Esophagus (tissue), 2 donors: ENCODE results near the gene SART3. TPM values are rescaled to one million over a fixed set of nuclear protein-coding genes. Genes with fewer than 3 reads are reported as not detected.
"Not testable (repeated sequence)": the region's sequence is repeated elsewhere in the genome, so short reads cannot be mapped to it uniquely, and the experiment has no call there.

Source experiments
- H3K27ac ChIP-seq, 2 donors: one replicate each; pipeline ENCODE4 v1.5.1; 2013; ENCODE audit warnings: low read depth in 2 of 2, mild to moderate bottlenecking in 2 of 2, inconsistent platforms in 1 of 2, low read length in 1 of 2, moderate library complexity in 1 of 2
- H3K27me3 ChIP-seq, 2 donors: one replicate each; pipeline ENCODE4 v1.6.1; 2013; ENCODE audit warnings: low read length in 2 of 2, control low read depth in 1 of 2, mild to moderate bottlenecking in 1 of 2; ENCODE audit not compliant: insufficient read depth in 2 of 2, control insufficient read depth in 1 of 2
- H3K36me3 ChIP-seq, 2 donors: one replicate each; pipeline ENCODE4 v1.6.1; 2013; ENCODE audit warnings: low read length in 1 of 2; ENCODE audit not compliant: control insufficient read depth in 2 of 2, insufficient read depth in 2 of 2
- H3K4me1 ChIP-seq, 2 donors: one replicate each; pipeline ENCODE4 v1.6.1; 2013; ENCODE audit warnings: low read length in 1 of 2; ENCODE audit not compliant: control insufficient read depth in 2 of 2, insufficient read depth in 2 of 2
- H3K4me3 ChIP-seq, 2 donors: one replicate each; pipeline ENCODE4 v1.5.1; 2013; ENCODE audit warnings: low read length in 2 of 2, mild to moderate bottlenecking in 2 of 2, low read depth in 1 of 2, moderate library complexity in 1 of 2
- H3K9me3 ChIP-seq, 2 donors: one replicate each; pipeline ENCODE4 v1.6.1; 2013; ENCODE audit warnings: mild to moderate bottlenecking in 2 of 2, low read depth in 1 of 2, low read length in 1 of 2, moderate library complexity in 1 of 2; ENCODE audit not compliant: control insufficient read depth in 2 of 2, insufficient read depth in 1 of 2
- WGBS, 2 donors: extraction: QIAGEN DNeasy Blood & Tissue Kit; methylation state at CpG; one replicate each; pipeline ENCODE4 v1.1.7; 2013; 5-methylcytosine and 5-hydroxymethylcytosine counted together
- polyA plus RNA-seq, 2 donors: library from polyadenylated mRNA; stranded (reverse); fragments of 200-250 nt; gene quantifications; one replicate each; pipeline ENCODE4 v1.2.3, GENCODE V29; 2013
- donor health status: healthy with polysubstance abuse.
- donor health status: Bipolar disorder and iron deficiency.

Gene SART3
- polyA plus RNA-seq, 2 donors: 10.8 to 16.0 TPM

- H3K4me1 ChIP-seq, H3K9me3 ChIP-seq, H3K36me3 ChIP-seq, H3K27me3 ChIP-seq, H3K4me3 ChIP-seq, H3K27ac ChIP-seq: not testable (repeated sequence)
- 86 to 91% methylated on average over 9 of the region's 9 CpGs for WGBS, 2 donors
Observed at GRCh38 chr12:108555383-108555782, 5.6 kb downstream of the SART3 start.

GRCh38 chr12:108553799-108554198, 7.2 kb downstream of the SART3 start:
- Histone ChIP-seq H3K9me3 (no peaks in the 10 kb centered on the region), H3K27ac (no peak overlapping the region), H3K27me3 (no peaks in the 10 kb centered on the region), H3K4me3 (no peak overlapping the region), H3K36me3 (peaks cover 0 to 3% of the 10 kb centered on the region in 2 donors), H3K4me1 (peaks cover 3 to 5% of the 10 kb centered on the region in 2 donors)
- 90 to 93% methylated on average over 5 of the region's 5 CpGs for WGBS, 2 donors

- H3K27me3 ChIP-seq: no peaks in the 10 kb centered on the region
- no peak overlapping the region for H3K27ac ChIP-seq
- peaks cover 3% of the 10 kb centered on the region in 2 donors for H3K36me3 ChIP-seq
- H3K9me3 ChIP-seq: no peaks in the 10 kb centered on the region
- 75 to 81% methylated on average over 5 of the region's 5 CpGs for WGBS, 2 donors
- H3K4me1 ChIP-seq: no peaks in the 10 kb centered on the region
- H3K4me3 ChIP-seq: no peak overlapping the region
Observed at GRCh38 chr12:108551535-108551934, 9.4 kb downstream of the SART3 start.

- H3K9me3 ChIP-seq: no peaks in the 10 kb centered on the region
- H3K36me3 ChIP-seq: peaks cover 3 to 10% of the 10 kb centered on the region in 2 donors
- H3K4me3 ChIP-seq: no peak overlapping the region
- no peaks in the 10 kb centered on the region for H3K4me1 ChIP-seq
- no peaks in the 10 kb centered on the region for H3K27me3 ChIP-seq
- WGBS, 2 donors: 63 to 64% methylated on average over 7 of the region's 7 CpGs
- H3K27ac ChIP-seq: no peak overlapping the region
Observed at GRCh38 chr12:108548954-108549521, 11.9 kb downstream of the SART3 start.

- WGBS, 2 donors: 82 to 85% methylated on average over 9 of the region's 9 CpGs
- Histone ChIP-seq H3K27ac (no peak overlapping the region), H3K9me3 (no peaks in the 10 kb centered on the region), H3K4me1 (no peaks in the 10 kb centered on the region), H3K27me3 (no peaks in the 10 kb centered on the region), H3K36me3 (peaks cover 9 to 14% of the 10 kb centered on the region in 2 donors), H3K4me3 (no peak overlapping the region)
Observed at GRCh38 chr12:108547686-108548085, 13.3 kb downstream of the SART3 start.

- WGBS, 2 donors: 87 to 91% methylated on average over 3 of the region's 3 CpGs
- Histone ChIP-seq H3K9me3 (no peaks in the 10 kb centered on the region), H3K4me1 (no peaks in the 10 kb centered on the region), H3K36me3 (peaks cover 9 to 13% of the 10 kb centered on the region in 2 donors), H3K4me3 (no peak overlapping the region), H3K27ac (no peak overlapping the region), H3K27me3 (no peaks in the 10 kb centered on the region)
Observed at GRCh38 chr12:108543652-108544051, 17.3 kb downstream of the SART3 start.

GRCh38 chr12:108542320-108542719, 18.7 kb downstream of the SART3 start:
- Histone ChIP-seq H3K27me3 (no peaks in the 10 kb centered on the region), H3K9me3 (no peaks in the 10 kb centered on the region), H3K4me3 (no peak overlapping the region), H3K27ac (no peak overlapping the region), H3K4me1 (no peaks in the 10 kb centered on the region), H3K36me3 (peaks cover 11 to 13% of the 10 kb centered on the region in 2 donors)
- WGBS, 2 donors: 89% methylated on average over 4 of the region's 4 CpGs

- no peaks in the 10 kb centered on the region for H3K9me3 ChIP-seq
- peaks cover 13% of the 10 kb centered on the region in 2 donors for H3K36me3 ChIP-seq
- no peak overlapping the region for H3K4me3 ChIP-seq
- WGBS, 2 donors: 91 to 96% methylated on average over 10 of the region's 10 CpGs
- H3K27me3 ChIP-seq: no peaks in the 10 kb centered on the region
- H3K27ac ChIP-seq: no peak overlapping the region
- H3K4me1 ChIP-seq: no peaks in the 10 kb centered on the region
Observed at GRCh38 chr12:108538616-108539195, 22.3 kb downstream of the SART3 start.

- Histone ChIP-seq H3K4me3 (no peak overlapping the region), H3K9me3 (no peaks in the 10 kb centered on the region), H3K4me1 (no peaks in the 10 kb centered on the region), H3K27ac (no peak overlapping the region), H3K27me3 (no peaks in the 10 kb centered on the region), H3K36me3 (peaks cover 9 to 10% of the 10 kb centered on the region in 2 donors)
- WGBS, 2 donors: 76 to 77% methylated on average over 6 of the region's 6 CpGs
Observed at GRCh38 chr12:108538146-108538545, 22.8 kb downstream of the SART3 start.
